ENCODE data around the gene ADAMTSL3.

Gene ADAMTSL3

GRCh38 chr15:83710452-83710851 lies 56.5 kb downstream of the ADAMTSL3 start:
- no peaks in the 10 kb centered on the region for H3K9me3 ChIP-seq (ENCODE audit: insufficient read depth, low read length)
- no peak overlapping the region for H3K9ac ChIP-seq (ENCODE audit: low read length)
- no peaks in the 10 kb centered on the region for H4K20me1 ChIP-seq (ENCODE audit: insufficient read depth, low read length)
- H3K4me1 ChIP-seq (ENCODE audit: low read length): no peaks in the 10 kb centered on the region
- H2AFZ ChIP-seq (ENCODE audit: low read depth, low read length): no peak overlapping the region
- peaks cover 18% of the 10 kb centered on the region for H3K27me3 ChIP-seq (ENCODE audit: low read depth, low read length)
- H3K36me3 ChIP-seq (replicated peaks; ENCODE audit: low read depth, low read length): no peaks in the 10 kb centered on the region
- no peak overlapping the region for H3K4me2 ChIP-seq (ENCODE audit: low read length)
- no peaks in the 10 kb centered on the region for H3K79me2 ChIP-seq (ENCODE audit: low read length)
- no peak for TF ChIP-seq CTCF (IDR thresholded peaks at IDR 0.05; ENCODE audit: low read depth, low read length)
- no peak overlapping the region for H3K4me3 ChIP-seq (ENCODE audit: low read length)
- no peak overlapping the region for H3K27ac ChIP-seq (ENCODE audit: low read length)

- Histone ChIP-seq H4K20me1 (ENCODE audit: insufficient read depth, low read length) (no peaks in the 10 kb centered on the region), H2AFZ (ENCODE audit: low read depth, low read length) (no peak overlapping the region), H3K36me3 (replicated peaks; ENCODE audit: low read depth, low read length) (no peaks in the 10 kb centered on the region), H3K4me2 (ENCODE audit: low read length) (no peak overlapping the region), H3K27ac (ENCODE audit: low read length) (no peak overlapping the region), H3K27me3 (ENCODE audit: low read depth, low read length) (peaks cover 18% of the 10 kb centered on the region), H3K9ac (ENCODE audit: low read length) (no peak overlapping the region), H3K4me1 (ENCODE audit: low read length) (no peaks in the 10 kb centered on the region), H3K79me2 (ENCODE audit: low read length) (no peaks in the 10 kb centered on the region), H3K9me3 (ENCODE audit: insufficient read depth, low read length) (no peaks in the 10 kb centered on the region), H3K4me3 (ENCODE audit: low read length) (no peak overlapping the region)
- TF ChIP-seq CTCF (IDR thresholded peaks at IDR 0.05; ENCODE audit: low read depth, low read length) (no peak), EZH2phosphoT487 (IDR thresholded peaks at IDR 0.05; ENCODE audit: low read depth) (no peak)
These were observed 57.3 kb downstream of the ADAMTSL3 start for GRCh38 chr15:83711236-83711635.

GRCh38 chr15:83713242-83713641 lies 59.3 kb downstream of the ADAMTSL3 start:
- H3K4me3 ChIP-seq (ENCODE audit: low read length): no peak overlapping the region
- H3K9me3 ChIP-seq (ENCODE audit: insufficient read depth, low read length): no peaks in the 10 kb centered on the region
- no peaks in the 10 kb centered on the region for H3K36me3 ChIP-seq (replicated peaks; ENCODE audit: low read depth, low read length)
- H3K79me2 ChIP-seq (ENCODE audit: low read length): no peaks in the 10 kb centered on the region
- no peak overlapping the region for H2AFZ ChIP-seq (ENCODE audit: low read depth, low read length)
- no peak for TF ChIP-seq CTCF (IDR thresholded peaks at IDR 0.05; ENCODE audit: low read depth, low read length)
- H3K27ac ChIP-seq (ENCODE audit: low read length): no peak overlapping the region
- H3K9ac ChIP-seq (ENCODE audit: low read length): no peak overlapping the region
- H3K27me3 ChIP-seq (ENCODE audit: low read depth, low read length): peaks cover 22% of the 10 kb centered on the region
- H3K4me2 ChIP-seq (ENCODE audit: low read length): no peak overlapping the region
- no peaks in the 10 kb centered on the region for H3K4me1 ChIP-seq (ENCODE audit: low read length)
- no peaks in the 10 kb centered on the region for H4K20me1 ChIP-seq (ENCODE audit: insufficient read depth, low read length)

- H3K27ac ChIP-seq (ENCODE audit: low read length): no peak overlapping the region
- no peak overlapping the region for H3K9ac ChIP-seq (ENCODE audit: low read length)
- H3K9me3 ChIP-seq (ENCODE audit: insufficient read depth, low read length): no peaks in the 10 kb centered on the region
- no peaks in the 10 kb centered on the region for H3K79me2 ChIP-seq (ENCODE audit: low read length)
- H3K4me2 ChIP-seq (ENCODE audit: low read length): no peak overlapping the region
- H3K4me3 ChIP-seq (ENCODE audit: low read length): no peak overlapping the region
- TF ChIP-seq CTCF (IDR thresholded peaks at IDR 0.05; ENCODE audit: low read depth, low read length): no peak
- no peak for TF ChIP-seq EZH2phosphoT487 (IDR thresholded peaks at IDR 0.05; ENCODE audit: low read depth)
- no peaks in the 10 kb centered on the region for H4K20me1 ChIP-seq (ENCODE audit: insufficient read depth, low read length)
- no peak overlapping the region for H2AFZ ChIP-seq (ENCODE audit: low read depth, low read length)
- no peaks in the 10 kb centered on the region for H3K36me3 ChIP-seq (replicated peaks; ENCODE audit: low read depth, low read length)
- H3K27me3 ChIP-seq (ENCODE audit: low read depth, low read length): peaks cover 21% of the 10 kb centered on the region
- H3K4me1 ChIP-seq (ENCODE audit: low read length): no peaks in the 10 kb centered on the region
These were observed 61.2 kb downstream of the ADAMTSL3 start for GRCh38 chr15:83714939-83715628.
